Spleen (tissue), 11 donors: ENCODE measurements around the gene STXBP5. TPM values are rescaled to one million over a fixed set of nuclear protein-coding genes. Genes with fewer than 3 reads are reported as not detected.

Experiments
- DNase-seq: peaks from one replicate; pipeline ENCODE4 v3.0.0-alpha.2; 2020
- H3K27ac ChIP-seq, 8 donors: fragments of 200-600 bp; sonication (generic) in 7 of 8; 1 replicate in 4 of 8; 2 replicates in 4 of 8; pipeline versions ENCODE4 v1.5.0 to v1.8.0; 2016 to 2021; ENCODE audit warnings: inconsistent platforms in 4 of 8, mild to moderate bottlenecking in 4 of 8, moderate library complexity in 1 of 8
- H3K27me3 ChIP-seq, 7 donors: fragments of 200-600 bp; sonication (generic) in 6 of 7; replicated peaks in 1 of 7; 1 replicate in 4 of 7; 2 replicates in 3 of 7; pipeline versions ENCODE4 v1.5.0 to v1.8.0; 2016 to 2021; ENCODE audit warnings: inconsistent platforms in 3 of 7, mild to moderate bottlenecking in 1 of 7
- H3K36me3 ChIP-seq, 6 donors: fragments of 200-600 bp; sonication (generic) in 5 of 6; 1 replicate in 4 of 6; 2 replicates in 2 of 6; pipeline versions ENCODE4 v1.5.0 to v1.8.0; 2016 to 2021; ENCODE audit warnings: inconsistent platforms in 2 of 6
- H3K4me1 ChIP-seq, 6 donors: fragments of 200-600 bp; sonication (generic) in 5 of 6; 1 replicate in 3 of 6; 2 replicates in 3 of 6; pipeline versions ENCODE4 v1.5.0 to v1.8.0; 2016 to 2021; ENCODE audit warnings: inconsistent platforms in 3 of 6
- H3K4me3 ChIP-seq, 8 donors: fragments of 200-600 bp; sonication (generic) in 7 of 8; 1 replicate in 4 of 8; 2 replicates in 4 of 8; pipeline versions ENCODE4 v1.5.0 to v1.8.0; 2016 to 2021; ENCODE audit warnings: inconsistent platforms in 4 of 8, mild to moderate bottlenecking in 4 of 8, moderate library complexity in 2 of 8
- H3K9me3 ChIP-seq, 8 donors: fragments of 200-600 bp; sonication (generic) in 7 of 8; 1 replicate in 4 of 8; 2 replicates in 4 of 8; pipeline versions ENCODE4 v1.5.0 to v1.8.0; 2016 to 2021; ENCODE audit warnings: inconsistent platforms in 4 of 8
- CTCF ChIP-seq, 11 experiments: fragments of 200-600 bp in 7 of 11; fragments of 450-650 bp in 4 of 11; sonication (generic) in 4 of 11; IDR thresholded peaks in 8 of 11; conservative IDR thresholded peaks in 3 of 11; 1 replicate in 7 of 11; 2 replicates in 4 of 11; pipeline versions ENCODE4 v1.4.0 to v1.8.0; 2016 to 2021; ENCODE audit warnings: antibody characterized with exemption in 11 of 11, inconsistent platforms in 4 of 11, mild to moderate bottlenecking in 1 of 11
- POLR2A ChIP-seq, 3 donors: fragments of 450-650 bp; IDR thresholded peaks; one replicate each; pipeline ENCODE4 v1.5.1; 2017; ENCODE audit warnings: antibody characterized with exemption in 3 of 3, mild to moderate bottlenecking in 1 of 3
- POLR2AphosphoS5 ChIP-seq, 3 donors: sonication (generic); formaldehyde crosslinking; IDR thresholded peaks; one replicate each; pipeline ENCODE4 v1.5.1; 2017; ENCODE audit warnings: antibody characterized with exemption in 3 of 3
- WGBS, 5 donors: extraction: QIAGEN DNeasy Blood & Tissue Kit in 3 of 5; methylation state at CpG; one replicate each; pipeline versions ENCODE4 v1.1.5 to v1.1.7; 2013 to 2018; 5-methylcytosine and 5-hydroxymethylcytosine counted together
- intact Hi-C: fragments of 100-400 bp; cut with DNase I; formaldehyde crosslinking; loops from one replicate; pipeline ENCODE4 v1.15.0; 2023; ENCODE audit warnings: low total_unique reads
- polyA plus RNA-seq, 3 donors: library from polyadenylated mRNA; stranded (reverse); fragments of 200-250 nt; gene quantifications; one replicate each; pipeline ENCODE4 v1.2.1, GENCODE V29; 2013
- total RNA-seq, 7 donors: library from RNA; depleted of rRNA in 3 of 7; stranded (reverse); fragments of >200 nt in 3 of 7; fragmentation: NEBNext Ultra II Directional in 4 of 7; extraction: Animal tissue kit (Norgen Biotek cat#: 25700) in 4 of 7; gene quantifications; one replicate each; pipeline versions ENCODE4 v1.1.0 to v1.2.1, GENCODE V29; 2016 to 2021
- donor health status: healthy with polysubstance abuse.
- donor health status: DM: no; HTN: no; CAD: no; lungs with moderate emphysema.
- donor health status: DM: no; HTN: no; CAD: no.
- donor health status: Bipolar disorder and iron deficiency.
- donor health status: healthy.
- donor health status: DM: no; HTN: no; CAD: no.
- donor health status: DM: yes; HTN: yes; CAD: no.

The STXBP5 gene
- total and polyA plus RNA-seq, 10 donors = 6.5 to 51.1 (median 32.3) TPM

DNA sequence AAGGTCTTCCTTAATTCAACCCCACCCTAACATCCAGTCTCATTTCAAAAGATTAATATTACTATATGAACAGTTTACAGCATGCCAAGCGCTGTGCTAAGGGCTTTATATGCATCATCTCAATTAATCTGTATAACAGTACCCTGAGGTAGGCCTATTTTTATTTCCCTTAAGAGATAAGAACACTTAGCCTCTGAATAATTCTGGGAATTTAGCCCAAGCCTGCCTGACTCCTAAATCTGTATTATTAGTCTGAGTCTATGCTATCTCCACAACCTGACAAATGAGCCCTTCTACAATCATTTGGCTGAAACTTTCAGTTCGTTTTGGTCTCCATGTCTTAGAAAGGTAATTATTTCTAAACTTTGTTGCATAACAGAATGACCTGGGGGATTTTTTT lies 226.6 kb downstream of the STXBP5 start:
- Histone ChIP-seq H3K27ac (no peak overlapping the region), H3K4me1 (peaks cover 0 to 3% (median 0%) of the 10 kb centered on the region in 6 donors), H3K27me3 (no peaks in the 10 kb centered on the region), H3K36me3 (no peaks in the 10 kb centered on the region), H3K4me3 (no peak overlapping the region), H3K9me3 (no peaks in the 10 kb centered on the region)
- DNase-seq = no peak
- no peak for TF ChIP-seq POLR2A (IDR thresholded peaks at IDR 0.05)
- no peak for TF ChIP-seq CTCF (IDR thresholded peaks at IDR 0.05 in 8 of 11, conservative IDR thresholded peaks at IDR 0.05 in 3 of 11)
- no peak for TF ChIP-seq POLR2AphosphoS5 (IDR thresholded peaks at IDR 0.05)
- intact Hi-C loops = no loop called here
- 90 to 100% (median 91%) methylated on average over 2 of the region's 2 CpGs for WGBS, 5 donors

DNA sequence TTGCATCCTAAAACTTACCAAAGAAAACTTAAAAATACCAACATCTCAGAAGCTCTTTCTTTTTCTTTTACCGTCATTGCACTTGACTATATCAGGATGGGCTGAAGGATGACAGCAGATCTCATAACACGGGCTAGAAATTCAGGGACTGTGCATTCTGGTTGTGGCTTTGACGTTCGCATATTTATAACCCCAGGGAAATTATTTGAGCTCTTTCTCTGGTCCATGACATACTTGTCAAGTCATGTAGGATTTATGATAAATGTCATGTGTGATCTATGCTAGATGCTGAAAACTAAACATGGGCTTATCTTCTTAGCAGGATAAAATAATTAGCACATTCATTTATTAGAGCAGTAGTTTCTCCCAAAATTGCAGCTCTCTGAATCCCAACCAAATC lies 229.9 kb downstream of the STXBP5 start:
- 89 to 97% (median 91%) methylated on average over 4 of the region's 4 CpGs for WGBS, 5 donors
- TF ChIP-seq CTCF (IDR thresholded peaks at IDR 0.05 in 8 of 11, conservative IDR thresholded peaks at IDR 0.05 in 3 of 11) (no peak), POLR2A (IDR thresholded peaks at IDR 0.05) (no peak), POLR2AphosphoS5 (IDR thresholded peaks at IDR 0.05) (no peak)
- intact Hi-C loops = no loop called here
- Histone ChIP-seq H3K36me3 (no peaks in the 10 kb centered on the region), H3K27me3 (no peaks in the 10 kb centered on the region), H3K27ac (no peak overlapping the region), H3K4me3 (no peak overlapping the region), H3K4me1 (peaks cover 0 to 3% (median 0%) of the 10 kb centered on the region in 6 donors), H3K9me3 (no peaks in the 10 kb centered on the region)
- no peak for DNase-seq

DNA sequence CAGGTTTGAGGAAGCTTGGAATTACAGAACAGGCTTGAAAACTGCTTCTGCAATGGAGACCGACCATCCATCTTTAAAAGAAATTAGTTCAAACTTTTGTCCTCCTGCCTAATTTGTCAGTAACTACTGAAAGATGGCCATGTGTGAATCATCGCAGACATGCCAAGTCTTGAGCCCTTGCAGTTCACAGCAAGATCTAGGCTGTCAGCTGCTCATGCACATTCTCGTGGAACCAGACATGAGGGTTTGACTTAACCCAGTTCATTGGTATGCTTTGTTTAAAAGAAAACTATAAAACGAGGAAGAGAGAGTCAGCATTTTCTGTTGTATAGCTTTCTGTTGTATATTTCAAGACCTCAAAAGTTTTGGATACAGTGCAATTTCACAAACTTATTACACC lies 230.3 kb downstream of the STXBP5 start:
- TF ChIP-seq POLR2A (IDR thresholded peaks at IDR 0.05) (no peak), CTCF (IDR thresholded peaks at IDR 0.05 in 8 of 11, conservative IDR thresholded peaks at IDR 0.05 in 3 of 11) (no peak), POLR2AphosphoS5 (IDR thresholded peaks at IDR 0.05) (no peak)
- H3K9me3 ChIP-seq = no peaks in the 10 kb centered on the region
- no peaks in the 10 kb centered on the region for H3K36me3 ChIP-seq
- no peak for DNase-seq
- intact Hi-C loops = no loop called here
- H3K4me3 ChIP-seq = no peak overlapping the region
- H3K27me3 ChIP-seq = no peaks in the 10 kb centered on the region
- H3K4me1 ChIP-seq = peaks cover 0 to 3% (median 0%) of the 10 kb centered on the region in 6 donors
- H3K27ac ChIP-seq = no peak overlapping the region
- WGBS, 5 donors = 65 to 70% (median 68%) methylated on average over 4 of the region's 4 CpGs

GRCh38 chr6:147437615-147438014 lies 233.4 kb downstream of the STXBP5 start:
- peaks cover 0 to 3% (median 0%) of the 10 kb centered on the region in 6 donors for H3K4me1 ChIP-seq
- intact Hi-C loops = no loop called here
- no peak overlapping the region for H3K4me3 ChIP-seq
- H3K36me3 ChIP-seq = no peaks in the 10 kb centered on the region
- H3K27ac ChIP-seq = no peak overlapping the region
- H3K27me3 ChIP-seq = no peaks in the 10 kb centered on the region
- H3K9me3 ChIP-seq = no peaks in the 10 kb centered on the region
- WGBS, 5 donors = 82 to 94% (median 88%) methylated on average over 3 of the region's 3 CpGs
- no peak for TF ChIP-seq POLR2AphosphoS5 (IDR thresholded peaks at IDR 0.05)
- no peak for TF ChIP-seq POLR2A (IDR thresholded peaks at IDR 0.05)
- TF ChIP-seq CTCF (IDR thresholded peaks at IDR 0.05 in 8 of 11, conservative IDR thresholded peaks at IDR 0.05 in 3 of 11) = no peak
- DNase-seq = no peak
